GM12878 (cell line): ENCODE data around the gene TSSK2. TPM values are rescaled to one million over a fixed set of nuclear protein-coding genes. Genes with fewer than 3 reads are reported as not detected.

Experiments
- ATAC-seq: fragments of 200-7000 bp; cut with Tn5 transposase; 3 replicates; pipeline ENCODE4 v1.9.1; 2020; ENCODE audit warnings: mild to moderate bottlenecking, moderate library complexity
- BruUV-seq: library from RNA; stranded (reverse); fragments of 400-500 nt; replicated peaks from 2 replicates; lab custom pipeline; 2021; lab: Mats Ljungman, UMichigan
- CTCF ChIA-PET: fragments of 300-600 bp; sonication (Branson Sonifier 250); formaldehyde crosslinking; extraction: SDS; loops from one replicate; lab custom pipeline; 2021; ENCODE audit warnings: inconsistent platforms; lab: Yijun Ruan, JAX
- POLR2A ChIA-PET: fragments of 350-600 bp; formaldehyde crosslinking; extraction: SDS; loops from one replicate; lab custom pipeline; 2021; ENCODE audit warnings: inconsistent platforms; lab: Charles Lee
- RAD21 ChIA-PET: fragments of 300-600 bp; sonication (Branson Sonifier 250); formaldehyde crosslinking; loops from one replicate; lab custom pipeline; 2023; ENCODE audit warnings: antibody characterized with exemption; ENCODE audit not compliant: unreplicated experiment; lab: Charles Lee
- SMC1A ChIA-PET: fragments of 300-600 bp; sonication (Branson Sonifier 250); formaldehyde crosslinking; loops from one replicate; lab custom pipeline; 2023; ENCODE audit not compliant: unreplicated experiment, uncharacterized antibody; lab: Charles Lee
- DNase-seq: peaks from one replicate; pipeline ENCODE4 v3.0.0-alpha.2; 2011; ENCODE audit warnings: low read depth, low spot score
- FAIRE-seq: peaks from 3 replicates; lab custom pipeline; 2011; peaks lifted over from hg19 to GRCh38; lab: Jason Lieb, UNC
- H2AFZ ChIP-seq: 2 replicates; pipeline ENCODE4 v1.6.0; 2011; ENCODE audit warnings: low read depth, low read length, control low read depth; ENCODE audit not compliant: control insufficient read depth
- H3K27ac ChIP-seq: 2 replicates; pipeline ENCODE4 v1.5.1; 2011; ENCODE audit warnings: control low read depth; ENCODE audit not compliant: control insufficient read depth, insufficient read depth
- H3K27me3 ChIP-seq, 2 experiments: replicated peaks in 1 of 2; 2 replicates each; pipeline versions ENCODE4 v1.6.0 to v1.6.1; 2011; ENCODE audit warnings: low read length in 1 of 2; ENCODE audit not compliant: control insufficient read depth in 2 of 2, insufficient read depth in 2 of 2
- H3K36me3 ChIP-seq, 2 experiments: 2 replicates each; pipeline ENCODE4 v1.5.1; 2011; ENCODE audit warnings: low read length in 1 of 2; ENCODE audit not compliant: control insufficient read depth in 2 of 2, insufficient read depth in 2 of 2
- H3K4me1 ChIP-seq: 2 replicates; pipeline ENCODE4 v1.6.1; 2011; ENCODE audit warnings: mild to moderate bottlenecking, low read length, moderate library complexity, mixed read lengths; ENCODE audit not compliant: control insufficient read depth, insufficient read depth
- H3K4me2 ChIP-seq: 2 replicates; pipeline ENCODE4 v1.6.0; 2011; ENCODE audit warnings: control low read depth; ENCODE audit not compliant: control insufficient read depth, insufficient read depth
- H3K4me3 ChIP-seq: fragments of 200-600 bp; sonication (generic); 2 replicates; pipeline ENCODE4 v1.5.1; 2016
- H3K79me2 ChIP-seq: 2 replicates; pipeline ENCODE4 v1.6.0; 2011; ENCODE audit warnings: low read length; ENCODE audit not compliant: control insufficient read depth, insufficient read depth
- H3K9ac ChIP-seq: 2 replicates; pipeline ENCODE4 v1.8.0; 2011; ENCODE audit warnings: low read length, control low read depth, mixed read lengths; ENCODE audit not compliant: control insufficient read depth, insufficient read depth
- H3K9me3 ChIP-seq: replicated peaks from 3 replicates; pipeline ENCODE4 v1.5.1; 2011; ENCODE audit warnings: mild to moderate bottlenecking, low read length; ENCODE audit not compliant: control insufficient read depth, insufficient read depth
- H4K20me1 ChIP-seq: 2 replicates; pipeline ENCODE4 v1.6.0; 2011; ENCODE audit not compliant: control insufficient read depth, insufficient read depth
- CEBPB ChIP-seq, 2 experiments: fragments of 150-350 bp in 1 of 2; IDR thresholded peaks; 2 replicates each; pipeline ENCODE4 v1.6.1; 2012 to 2014; ENCODE audit warnings: low read depth in 2 of 2, low read length in 2 of 2, borderline replicate concordance in 1 of 2, inconsistent platforms in 1 of 2
- FOS ChIP-seq: IDR thresholded peaks from 3 replicates; pipeline ENCODE4 v1.6.1; 2011; ENCODE audit warnings: borderline replicate concordance; ENCODE audit not compliant: insufficient read length; ENCODE audit errors: extremely low read depth
- MYC ChIP-seq: IDR thresholded peaks from 2 replicates; pipeline ENCODE4 v1.6.1; 2011; ENCODE audit warnings: mild to moderate bottlenecking, low read length, moderate library complexity, inconsistent platforms; ENCODE audit not compliant: insufficient read depth, insufficient replicate concordance, insufficient read length, severe bottlenecking
- PKNOX1 ChIP-seq: fragments of 450-650 bp; IDR thresholded peaks from 2 replicates; pipeline ENCODE4 v1.6.1; 2016; ENCODE audit warnings: mild to moderate bottlenecking
- POLR2AphosphoS5 ChIP-seq: IDR thresholded peaks from 2 replicates; pipeline ENCODE4 v1.6.1; 2011; ENCODE audit warnings: mild to moderate bottlenecking, low read length, inconsistent platforms
- SUPT20H ChIP-seq: IDR thresholded peaks from 2 replicates; pipeline ENCODE4 v1.6.1; 2011; ENCODE audit warnings: low read depth, mild to moderate bottlenecking, low read length, moderate library complexity, borderline replicate concordance; ENCODE audit not compliant: control insufficient read depth
- TBL1XR1 ChIP-seq: IDR thresholded peaks from 2 replicates; pipeline ENCODE4 v1.6.1; 2012; ENCODE audit warnings: low read depth, low read length, improper control_type of control experiment
- TCF7 ChIP-seq: IDR thresholded peaks from 2 replicates; pipeline ENCODE4 v1.6.1; 2014; ENCODE audit warnings: antibody characterized with exemption, borderline replicate concordance
- WGBS: methylation state at CpG from one replicate; pipeline ENCODE4 v1.1.6; 2016; ENCODE audit warnings: low lambda C conversion rate; ENCODE audit not compliant: insufficient replicate concordance, insufficient coverage; ENCODE audit errors: missing lambda C conversion rate; 5-methylcytosine and 5-hydroxymethylcytosine counted together
- in situ Hi-C: fragments of 300-500 bp; cut with MboI; formaldehyde crosslinking; loops from 9 replicates; pipeline ENCODE4 v1.14.3; 2018; ENCODE audit warnings: mixed read lengths
- intact Hi-C: fragments of 100-400 bp; cut with micrococcal nuclease; formaldehyde crosslinking; loops from one replicate; pipeline ENCODE4 v1.14.2; 2022; ENCODE audit not compliant: unreplicated experiment
- polyA plus RNA-seq, 11 experiments: library from polyadenylated mRNA; depleted of rRNA in 4 of 11; unstranded in 6 of 11; stranded (reverse) in 5 of 11; fragments of >200 nt; fragmentation: Nextera tagmentation in 4 of 11; fragmentation: Illumina TruSeq in 1 of 11; extraction: Ambion mirVana in 4 of 11; extraction: Trizol in 1 of 11; gene quantifications; 1 replicate in 1 of 11; 2 replicates in 10 of 11; pipeline versions ENCODE4 v1.2.1 to v1.2.3, GENCODE V29; 2011 to 2016; ENCODE audit warnings: inconsistent platforms in 2 of 11, missing spikeins in 2 of 11, low read depth in 1 of 11
- total RNA-seq, 4 experiments: library from RNA; depleted of rRNA in 3 of 4; stranded (reverse); fragments of >200 nt in 3 of 4; fragmentation: Illumina TruSeq in 1 of 4; extraction: Trizol in 1 of 4; gene quantifications; 2 replicates each; pipeline versions ENCODE4 v1.2.1 to v1.2.3, GENCODE V29; 2013 to 2021

Gene TSSK2
- total and polyA plus RNA-seq, 10 of the 15 experiments (the other 5 are each of a cell fraction or from before 2014, with no cell fraction given) = 0.03 to 0.17 TPM; not detected in 8

- TF ChIP-seq CEBPB (IDR thresholded peaks at IDR 0.05; ENCODE audit: borderline replicate concordance in 1 of 2, low read depth in 2 of 2, low read length in 2 of 2) = no peak
- TF ChIP-seq MYC = no peak
- no peak for TF ChIP-seq SUPT20H
These were observed 12.1 kb downstream of the TSSK2 start (continued) for GRCh38 chr22:19143212-19143611.

- Histone ChIP-seq H3K9me3 (no peaks in the 10 kb centered on the region), H2AFZ (peak overlapping the region; percentile 89), H3K27ac (peak overlapping the region; percentile 72), H3K4me2 (peak overlapping the region; percentile 90), H3K9ac (peak overlapping the region; percentile 82), H3K4me3 (peak overlapping the region; percentile 100), H3K4me1 (peaks cover 4% of the 10 kb centered on the region), H4K20me1 (no peaks in the 10 kb centered on the region), H3K27me3 (peaks cover 0 to 8% of the 10 kb centered on the region in 2 experiments; a peak in 3 of 4 replicates), H3K36me3 (peaks cover 9% of the 10 kb centered on the region in 2 experiments; a peak in 3 of 4 replicates), H3K79me2 (peaks cover 13% of the 10 kb centered on the region)
- TSS peak; percentile 76 for BruUV-seq
- no peak for DNase-seq
- ChIA-PET RAD21 (interaction anchor here (1.0 to 2.4 kb wide), 9 partner anchors 25 to 486 kb away, joined by 3 to 25 read pairs (median 6); partner anchors contain the start of genes CDC45, SLC25A1 and UFD1), SMC1A (interaction anchor here (0.9 to 2.5 kb wide), 6 partner anchors 26 to 485 kb away, joined by 3 to 14 read pairs (median 6); partner anchors contain the start of gene SLC25A1), POLR2A (interaction anchor here (0.8 to 2.0 kb wide), 3 partner anchors 23 to 34 kb away, joined by 3 to 7 read pairs (median 3); partner anchors contain the start of genes DGCR2 and SLC25A1), CTCF (interaction anchor here (0.7 to 3.4 kb wide), 27 partner anchors 10 to 766 kb away, joined by 3 to 24 read pairs (median 5); partner anchors contain the start of genes CDC45, DGCR2, SLC25A1 and TSSK2)
- WGBS = 1% methylated on average over 17 of the region's 17 CpGs
- peak; percentile 63 for ATAC-seq
- in situ Hi-C loops (no loop called here), intact Hi-C loops (loop anchor here (1.0 to 2.0 kb wide), 5 partner anchors 22 to 486 kb away; partner anchors contain the start of genes DGCR2, MRPL40 and SLC25A1)
- TF ChIP-seq PKNOX1 = no peak
- TF ChIP-seq TBL1XR1 = no peak
- no peak for TF ChIP-seq CEBPB (IDR thresholded peaks at IDR 0.05; ENCODE audit: borderline replicate concordance in 1 of 2, low read depth in 2 of 2, low read length in 2 of 2)
- TF ChIP-seq TCF7 = no peak
- TF ChIP-seq FOS = no peak
- TF ChIP-seq POLR2AphosphoS5 = 0 out of 2 replicates have a peak, but pooled peaks have one; percentile 23
- FAIRE-seq = peak; percentile 76
These were observed 12.9 kb downstream of the TSSK2 start for GRCh38 chr22:19143967-19144400.
